Measurements from ENCODE around the gene BICDL2. TPM values are rescaled to one million over a fixed set of nuclear protein-coding genes. Genes with fewer than 3 reads are reported as not detected.

Gene BICDL2
- total and polyA plus RNA-seq, 2 of the 4 experiments (the other 2 are of a cell fraction), result 0.17 to 0.18 TPM

GRCh38 chr16:2987833-2988232 is 48.9 kb downstream of the BICDL2 start:
- H3K79me1 ChIP-seq (ENCODE audit: low read depth in 1 of 2, low read length in 2 of 2), result no peaks in the 10 kb centered on the region
- no peak overlapping the region for H4K8ac ChIP-seq (ENCODE audit: low read depth in 2 of 2, low read length in 2 of 2)
- no peak overlapping the region for H2AK9ac ChIP-seq (replicated peaks; ENCODE audit: low read depth, low read length, poor library complexity)
- intact Hi-C loops (cut with micrococcal nuclease) (no loop called here), in situ Hi-C loops (cut with MboI; ENCODE audit: low sequenced_read_pairs) (no loop called here), dilution Hi-C loops (cut with HindIII; ENCODE audit: low sequenced_read_pairs, unreplicated experiment) (no loop called here)
- no peak overlapping the region for H2AFZ ChIP-seq (replicated peaks; ENCODE audit: low read length, poor library complexity)
- no TSS peak for BruUV-seq (replicated peaks)
- H3K4ac ChIP-seq (ENCODE audit: low read depth, low read length), result no peak overlapping the region
- TF ChIP-seq BHLHE40 (IDR thresholded peaks at IDR 0.05; ENCODE audit: low read depth, low read length) (no peak), FOS (IDR thresholded peaks at IDR 0.05; ENCODE audit: low read depth, low read length) (no peak), RFX5 (IDR thresholded peaks at IDR 0.05; ENCODE audit: low read depth, low read length) (no peak), SMC3 (IDR thresholded peaks at IDR 0.05; ENCODE audit: low read depth, low read length) (no peak), MXI1 (IDR thresholded peaks at IDR 0.05; ENCODE audit: borderline replicate concordance, low read depth, low read length) (no peak), NFE2L2 (IDR thresholded peaks at IDR 0.05; ENCODE audit: low read depth, low read length) (no peak)
- H3K56ac ChIP-seq (ENCODE audit: extremely low read depth, insufficient read depth, low read length), result no peak overlapping the region
- DNase-seq, result no peak
- no peak overlapping the region for H3K14ac ChIP-seq (replicated peaks; ENCODE audit: low read depth, low read length)
- H2BK15ac ChIP-seq (ENCODE audit: low read depth, low read length), result no peak overlapping the region
- H2BK20ac ChIP-seq (ENCODE audit: low read depth, low read length), result no peak overlapping the region
- no peak overlapping the region for H3K23ac ChIP-seq (ENCODE audit: low read depth, low read length)
- H2BK5ac ChIP-seq (ENCODE audit: low read depth, low read length, poor library complexity, severe bottlenecking), result no peak overlapping the region
- no peak overlapping the region for H2AK5ac ChIP-seq (ENCODE audit: low read depth, low read length)
- no peak overlapping the region for H3K4me2 ChIP-seq (ENCODE audit: low read depth, low read length)
- ChIA-PET POLR2A (ENCODE audit: unreplicated experiment) (no interaction called here), CTCF (no interaction called here)
- no peak overlapping the region for H3K27ac ChIP-seq (ENCODE audit: insufficient read depth, low read length)
- no peak overlapping the region for H4K5ac ChIP-seq (ENCODE audit: low read depth, low read length)
- H3K9ac ChIP-seq (ENCODE audit: low read depth, low read length), result no peak overlapping the region
- 0% methylated on average over 1 of the region's 8 CpGs; no CpG with 5 or more reads in 1 of the 2 experiments for WGBS, 2 experiments (ENCODE audit: extremely low coverage in 2 of 2, insufficient read length in 1 of 2)
- peaks cover 2% of the 10 kb centered on the region; the same call in 1 of the 2 replicates for H3K4me1 ChIP-seq (ENCODE audit: control insufficient read depth, insufficient read depth, low read length)
- no peaks in the 10 kb centered on the region for H3K9me3 ChIP-seq (ENCODE audit: control insufficient read depth, insufficient read depth, low read length)
- no peak overlapping the region for H4K91ac ChIP-seq (ENCODE audit: insufficient read depth, low read depth, low read length)
- H3K18ac ChIP-seq (ENCODE audit: low read depth, low read length), result no peak overlapping the region
- no peak overlapping the region for H3K4me3 ChIP-seq (ENCODE audit: insufficient read depth, low read depth, low read length)
- H3K27me3 ChIP-seq (ENCODE audit: control insufficient read depth, insufficient read depth, low read length), result peaks cover 21% of the 10 kb centered on the region
- ATAC-seq (ENCODE audit: low read depth), result no peak
- no peaks in the 10 kb centered on the region for H4K20me1 ChIP-seq (ENCODE audit: insufficient read depth, low read length)
- H2BK120ac ChIP-seq (ENCODE audit: low read depth, low read length), result no peak overlapping the region
- no peaks in the 10 kb centered on the region for H3K9me1 ChIP-seq (ENCODE audit: insufficient read depth, low read length)
- H3K36me3 ChIP-seq (ENCODE audit: control insufficient read depth, insufficient read depth, low read length), result no peaks in the 10 kb centered on the region

Data from IMR-90 (cell line).